Suprapubic skin (tissue), 4 donors: ENCODE data around the gene MON1A. TPM values are rescaled to one million over a fixed set of nuclear protein-coding genes. Genes with fewer than 3 reads are reported as not detected.

Experiments used
- DNase-seq, 2 donors: peaks; one replicate each; pipeline ENCODE4 v3.0.0-alpha.2; 2019; ENCODE audit warnings: low spot score in 2 of 2
- H3K27ac ChIP-seq: fragments of 200-600 bp; sonication (generic); one replicate; pipeline ENCODE4 v1.5.1; 2019
- H3K27me3 ChIP-seq: fragments of 200-600 bp; sonication (generic); one replicate; pipeline ENCODE4 v1.5.1; 2019
- H3K36me3 ChIP-seq: fragments of 200-600 bp; sonication (generic); one replicate; pipeline ENCODE4 v1.5.1; 2019
- H3K4me1 ChIP-seq: fragments of 200-600 bp; sonication (generic); one replicate; pipeline ENCODE4 v1.5.1; 2019
- H3K4me3 ChIP-seq: fragments of 200-600 bp; sonication (generic); one replicate; pipeline ENCODE4 v1.5.1; 2019; ENCODE audit warnings: mild to moderate bottlenecking
- H3K9me3 ChIP-seq: fragments of 200-600 bp; sonication (generic); one replicate; pipeline ENCODE4 v1.5.1; 2019
- EP300 ChIP-seq: sonication (generic); formaldehyde crosslinking; IDR thresholded peaks from one replicate; pipeline ENCODE4 v1.6.1; 2017; ENCODE audit warnings: antibody characterized with exemption
- POLR2A ChIP-seq, 2 donors: fragments of 450-650 bp; IDR thresholded peaks; one replicate each; pipeline ENCODE4 v1.6.1; 2017; ENCODE audit warnings: antibody characterized with exemption in 2 of 2, mild to moderate bottlenecking in 2 of 2, moderate library complexity in 2 of 2
- POLR2AphosphoS5 ChIP-seq, 3 donors: sonication (generic); formaldehyde crosslinking; IDR thresholded peaks; one replicate each; pipeline ENCODE4 v1.6.1; 2017; ENCODE audit warnings: antibody characterized with exemption in 3 of 3
- WGBS: methylation state at CpG from one replicate; pipeline ENCODE4 v1.1.5; 2018; 5-methylcytosine and 5-hydroxymethylcytosine counted together
- total RNA-seq, 4 donors: library from RNA; depleted of rRNA; stranded (reverse); fragments of >200 nt; gene quantifications; one replicate each; pipeline ENCODE4 v1.1.0, GENCODE V29; 2016
- TF ChIP-seq, protein P1 (sequence below), 2 donors: fragments of 200-600 bp in 1 of 2; fragments of 450-650 bp in 1 of 2; sonication (generic) in 1 of 2; IDR thresholded peaks; one replicate each; pipeline ENCODE4 v1.5.1; 2016 to 2019; ENCODE audit warnings: antibody characterized with exemption in 2 of 2, mild to moderate bottlenecking in 1 of 2, moderate library complexity in 1 of 2

The MON1A gene
- total RNA-seq, 4 donors from 2014 or later: 6.2 to 15.6 (median 11.9) TPM

DNA sequence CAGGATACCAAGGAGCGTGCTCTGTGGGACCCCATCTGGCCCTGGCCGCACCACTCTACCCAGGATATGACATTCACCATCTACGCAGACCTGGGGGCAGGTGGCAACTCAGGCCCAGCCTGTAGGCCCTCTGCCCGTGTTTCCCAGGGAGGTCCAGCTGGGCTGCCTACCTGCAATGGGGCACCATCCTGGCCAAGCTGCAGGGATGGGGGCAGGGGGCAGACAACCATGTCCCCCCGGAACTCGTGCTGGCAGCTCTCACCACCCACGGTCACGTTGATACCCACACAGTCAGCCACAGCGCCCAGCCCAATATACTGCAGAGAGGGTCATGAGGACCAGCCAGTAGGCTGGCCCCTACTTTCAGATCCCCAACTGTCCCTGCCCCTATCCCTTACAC is 33.8 kb downstream of the MON1A start:
- Histone ChIP-seq H3K4me3 (no peak overlapping the region), H3K36me3 (peaks cover 27% of the 10 kb centered on the region), H3K9me3 (no peaks in the 10 kb centered on the region), H3K27ac (no peak overlapping the region), H3K27me3 (no peaks in the 10 kb centered on the region), H3K4me1 (peaks cover 13% of the 10 kb centered on the region)
- TF ChIP-seq EP300 (no peak), POLR2AphosphoS5 (IDR thresholded peaks at IDR 0.05) (no peak), POLR2A (IDR thresholded peaks at IDR 0.05) (no peak)
- TF ChIP-seq, protein P1, sequence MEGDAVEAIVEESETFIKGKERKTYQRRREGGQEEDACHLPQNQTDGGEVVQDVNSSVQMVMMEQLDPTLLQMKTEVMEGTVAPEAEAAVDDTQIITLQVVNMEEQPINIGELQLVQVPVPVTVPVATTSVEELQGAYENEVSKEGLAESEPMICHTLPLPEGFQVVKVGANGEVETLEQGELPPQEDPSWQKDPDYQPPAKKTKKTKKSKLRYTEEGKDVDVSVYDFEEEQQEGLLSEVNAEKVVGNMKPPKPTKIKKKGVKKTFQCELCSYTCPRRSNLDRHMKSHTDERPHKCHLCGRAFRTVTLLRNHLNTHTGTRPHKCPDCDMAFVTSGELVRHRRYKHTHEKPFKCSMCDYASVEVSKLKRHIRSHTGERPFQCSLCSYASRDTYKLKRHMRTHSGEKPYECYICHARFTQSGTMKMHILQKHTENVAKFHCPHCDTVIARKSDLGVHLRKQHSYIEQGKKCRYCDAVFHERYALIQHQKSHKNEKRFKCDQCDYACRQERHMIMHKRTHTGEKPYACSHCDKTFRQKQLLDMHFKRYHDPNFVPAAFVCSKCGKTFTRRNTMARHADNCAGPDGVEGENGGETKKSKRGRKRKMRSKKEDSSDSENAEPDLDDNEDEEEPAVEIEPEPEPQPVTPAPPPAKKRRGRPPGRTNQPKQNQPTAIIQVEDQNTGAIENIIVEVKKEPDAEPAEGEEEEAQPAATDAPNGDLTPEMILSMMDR (IDR thresholded peaks at IDR 0.05): no peak
- no peak for DNase-seq
- WGBS: 83% methylated on average over 3 of the region's 9 CpGs

DNA sequence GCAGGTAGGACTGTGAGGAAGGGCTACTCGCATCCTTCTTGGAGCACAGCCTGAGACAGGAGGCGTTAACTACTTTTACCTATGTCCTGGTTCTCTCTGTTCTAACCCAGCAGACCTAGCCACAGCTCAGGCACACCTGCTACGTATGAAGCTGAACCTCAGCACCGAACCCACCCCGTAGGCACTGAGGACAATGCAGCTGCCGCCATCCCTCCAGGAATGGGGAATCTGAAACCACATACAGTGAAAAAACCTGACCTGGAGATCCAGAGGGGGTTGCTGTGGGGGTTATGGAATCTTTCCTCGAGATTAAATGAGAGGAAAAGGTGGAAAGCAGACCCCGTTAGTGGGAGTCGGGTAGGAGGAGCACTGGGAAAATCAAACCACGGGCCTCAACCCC is 40.3 kb downstream of the MON1A start:
- H3K36me3 ChIP-seq: peaks cover 17% of the 10 kb centered on the region
- H3K9me3 ChIP-seq: no peaks in the 10 kb centered on the region
- H3K27me3 ChIP-seq: no peaks in the 10 kb centered on the region
- no peak overlapping the region for H3K4me3 ChIP-seq
- TF ChIP-seq POLR2AphosphoS5 (IDR thresholded peaks at IDR 0.05) (no peak), POLR2A (IDR thresholded peaks at IDR 0.05) (no peak), EP300 (no peak)
- TF ChIP-seq, protein P1 (IDR thresholded peaks at IDR 0.05): no peak
- no peak overlapping the region for H3K27ac ChIP-seq
- no peaks in the 10 kb centered on the region for H3K4me1 ChIP-seq
- no peak for DNase-seq
- WGBS: 85% methylated on average over 10 of the region's 10 CpGs

DNA sequence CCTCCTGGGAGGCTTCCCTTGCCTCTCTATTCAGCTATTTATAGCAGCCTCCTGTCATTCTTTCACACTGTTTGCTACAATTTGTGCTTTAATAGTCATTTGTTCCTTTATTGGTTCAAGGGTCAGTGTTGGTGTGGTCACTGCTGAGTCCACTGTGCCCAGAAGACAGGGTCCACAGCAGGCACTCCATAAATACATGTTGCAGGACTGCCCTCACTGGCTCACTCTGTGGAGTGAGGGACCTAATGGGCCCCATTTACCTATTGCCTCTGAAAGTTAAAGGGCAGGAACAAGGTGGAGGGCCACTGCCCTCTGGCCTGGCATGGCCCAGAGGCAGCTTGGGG is 42.7 kb downstream of the MON1A start:
- Histone ChIP-seq H3K27ac (no peak overlapping the region), H3K4me1 (no peaks in the 10 kb centered on the region), H3K36me3 (peaks cover 17% of the 10 kb centered on the region), H3K9me3 (no peaks in the 10 kb centered on the region), H3K27me3 (no peaks in the 10 kb centered on the region), H3K4me3 (no peak overlapping the region)
- no peak for TF ChIP-seq POLR2AphosphoS5 (IDR thresholded peaks at IDR 0.05)
- TF ChIP-seq EP300: no peak
- TF ChIP-seq, protein P1 (IDR thresholded peaks at IDR 0.05): no peak
- no peak for TF ChIP-seq POLR2A (IDR thresholded peaks at IDR 0.05)
- no peak for DNase-seq

DNA sequence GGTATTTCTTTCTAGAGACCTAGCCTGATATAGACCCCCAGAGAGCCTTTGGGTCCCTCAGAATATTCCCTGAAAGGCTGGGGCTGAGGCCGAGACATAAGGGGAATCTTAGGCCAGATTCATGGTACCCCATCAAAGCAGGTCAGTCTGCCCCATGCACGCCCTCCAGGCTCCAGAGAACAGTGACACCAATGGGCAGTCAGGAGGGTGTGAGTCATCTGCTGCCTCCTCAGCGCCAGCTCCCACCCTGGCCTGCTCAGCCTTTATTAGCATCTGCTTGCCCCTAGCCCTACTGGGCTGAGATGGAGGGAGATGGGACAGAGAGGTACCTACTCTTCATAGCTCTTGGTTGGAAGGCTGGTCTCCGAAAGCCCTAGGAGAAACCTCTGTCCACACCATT is 45.6 kb downstream of the MON1A start:
- TF ChIP-seq, protein P1 (IDR thresholded peaks at IDR 0.05): no peak
- TF ChIP-seq POLR2AphosphoS5 (IDR thresholded peaks at IDR 0.05): no peak
- TF ChIP-seq POLR2A (IDR thresholded peaks at IDR 0.05): no peak
- no peak for TF ChIP-seq EP300
- Histone ChIP-seq H3K4me3 (no peak overlapping the region), H3K4me1 (no peaks in the 10 kb centered on the region), H3K36me3 (peaks cover 4% of the 10 kb centered on the region), H3K27ac (no peak overlapping the region), H3K9me3 (no peaks in the 10 kb centered on the region), H3K27me3 (no peaks in the 10 kb centered on the region)
- no peak for DNase-seq
- WGBS: 100% methylated on average over 2 of the region's 4 CpGs

DNA sequence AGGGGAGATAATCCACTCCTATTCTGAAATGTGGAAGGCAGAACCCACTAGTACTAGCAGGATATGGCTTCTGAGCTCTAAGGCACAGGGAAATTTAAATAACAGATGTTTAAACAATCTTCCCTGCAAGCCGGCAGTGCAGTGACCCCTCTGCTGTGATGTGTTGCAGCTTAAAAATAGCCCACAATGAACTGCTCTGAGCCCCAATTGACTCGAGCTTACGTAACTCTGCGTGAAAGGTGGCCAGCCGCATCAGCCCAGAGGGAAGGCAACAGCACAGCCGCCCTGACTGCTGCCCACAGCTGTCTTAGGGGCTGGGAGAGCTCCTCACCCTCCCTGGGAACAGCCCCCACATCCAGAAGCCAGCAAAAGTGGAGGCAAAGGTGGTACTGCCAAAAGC is 47.4 kb downstream of the MON1A start:
- TF ChIP-seq POLR2A (IDR thresholded peaks at IDR 0.05): no peak
- TF ChIP-seq EP300: no peak
- TF ChIP-seq POLR2AphosphoS5 (IDR thresholded peaks at IDR 0.05): no peak
- TF ChIP-seq, protein P1 (IDR thresholded peaks at IDR 0.05): no peak
- no peak for DNase-seq
- Histone ChIP-seq H3K27ac (no peak overlapping the region), H3K27me3 (no peaks in the 10 kb centered on the region), H3K9me3 (no peaks in the 10 kb centered on the region), H3K4me3 (no peak overlapping the region), H3K4me1 (no peaks in the 10 kb centered on the region), H3K36me3 (peaks cover 3% of the 10 kb centered on the region)
- WGBS: 20% methylated on average over 6 of the region's 6 CpGs
